ENCODE measurements around the gene MCF2L.

MCF2L gene

GRCh38 chr13:113001241-113002140, 32.5 kb downstream of the MCF2L start:
- no peak overlapping the region for H3K9ac ChIP-seq (ENCODE audit: low read depth, low read length)
- no peaks in the 10 kb centered on the region for H3K4me1 ChIP-seq (ENCODE audit: control insufficient read depth, insufficient read depth, low read length)
- no peaks in the 10 kb centered on the region for H3K36me3 ChIP-seq (ENCODE audit: control insufficient read depth, insufficient read depth, low read length)
- H3K9me3 ChIP-seq (ENCODE audit: control insufficient read depth, insufficient read depth, low read length) = no peaks in the 10 kb centered on the region
- H3K27ac ChIP-seq (ENCODE audit: low read depth, low read length) = no peak overlapping the region
- no peaks in the 10 kb centered on the region for H3K27me3 ChIP-seq (ENCODE audit: control insufficient read depth, insufficient read depth, low read length)
- no peak overlapping the region for H3K4me3 ChIP-seq (ENCODE audit: low read depth, low read length)

GRCh38 chr13:113002206-113002912, 33.3 kb downstream of the MCF2L start:
- Histone ChIP-seq H3K9me3 (ENCODE audit: control insufficient read depth, insufficient read depth, low read length) (no peaks in the 10 kb centered on the region), H3K36me3 (ENCODE audit: control insufficient read depth, insufficient read depth, low read length) (no peaks in the 10 kb centered on the region), H3K4me1 (ENCODE audit: control insufficient read depth, insufficient read depth, low read length) (no peaks in the 10 kb centered on the region), H3K27ac (ENCODE audit: low read depth, low read length) (no peak overlapping the region), H3K9ac (ENCODE audit: low read depth, low read length) (no peak overlapping the region), H3K4me3 (ENCODE audit: low read depth, low read length) (no peak overlapping the region), H3K27me3 (ENCODE audit: control insufficient read depth, insufficient read depth, low read length) (no peaks in the 10 kb centered on the region)

DNA sequence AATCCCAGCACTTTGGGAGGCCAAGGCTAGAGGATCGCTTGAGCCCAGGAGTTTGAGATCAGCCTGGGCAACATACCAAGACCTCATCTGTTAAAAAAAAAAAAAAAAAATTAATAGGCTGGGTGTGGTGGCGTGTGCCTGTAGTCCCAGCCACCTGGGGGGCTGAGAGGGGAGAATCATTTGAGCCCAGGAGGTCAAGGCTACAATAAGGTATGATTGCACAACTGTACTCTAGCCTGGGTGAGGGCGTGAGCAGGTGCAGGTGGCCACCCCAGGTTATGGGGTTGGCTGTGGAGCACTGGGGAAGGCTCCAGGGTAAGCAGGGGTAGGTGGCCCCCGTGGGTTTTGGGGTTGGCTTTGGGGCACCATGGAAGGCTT, 33.9 kb downstream of the MCF2L start:
- Histone ChIP-seq H3K9me3 (ENCODE audit: control insufficient read depth, insufficient read depth, low read length) (no peaks in the 10 kb centered on the region), H3K27me3 (ENCODE audit: control insufficient read depth, insufficient read depth, low read length) (no peaks in the 10 kb centered on the region), H3K36me3 (ENCODE audit: control insufficient read depth, insufficient read depth, low read length) (no peaks in the 10 kb centered on the region), H3K27ac (ENCODE audit: low read depth, low read length) (no peak overlapping the region), H3K4me3 (ENCODE audit: low read depth, low read length) (no peak overlapping the region), H3K4me1 (ENCODE audit: control insufficient read depth, insufficient read depth, low read length) (no peaks in the 10 kb centered on the region), H3K9ac (ENCODE audit: low read depth, low read length) (no peak overlapping the region)

DNA sequence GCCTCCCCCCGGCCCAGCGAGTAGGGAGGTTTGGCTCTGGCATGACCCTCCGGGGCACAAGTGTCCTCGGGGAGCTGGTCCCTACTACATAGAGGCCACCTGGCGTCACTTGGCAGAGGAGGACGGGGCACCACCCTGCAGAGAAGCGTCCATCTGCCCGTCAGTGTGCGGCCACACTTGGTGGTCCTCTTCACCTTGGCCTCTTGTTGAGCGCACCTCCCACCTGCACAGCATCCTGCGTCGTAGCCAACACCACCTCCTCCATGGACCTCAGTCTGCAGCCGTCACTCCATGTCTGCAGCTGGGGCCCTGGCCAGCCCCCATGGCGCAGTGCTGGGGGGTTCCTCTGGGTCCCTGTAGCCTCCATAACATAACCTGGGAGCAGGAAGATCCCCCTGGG, 35.1 kb downstream of the MCF2L start:
- Histone ChIP-seq H3K4me1 (ENCODE audit: control insufficient read depth, insufficient read depth, low read length) (no peaks in the 10 kb centered on the region), H3K27ac (ENCODE audit: low read depth, low read length) (no peak overlapping the region), H3K4me3 (ENCODE audit: low read depth, low read length) (no peak overlapping the region), H3K27me3 (ENCODE audit: control insufficient read depth, insufficient read depth, low read length) (no peaks in the 10 kb centered on the region), H3K9ac (ENCODE audit: low read depth, low read length) (no peak overlapping the region), H3K9me3 (ENCODE audit: control insufficient read depth, insufficient read depth, low read length) (no peaks in the 10 kb centered on the region), H3K36me3 (ENCODE audit: control insufficient read depth, insufficient read depth, low read length) (no peaks in the 10 kb centered on the region)

GRCh38 chr13:113005076-113005865, 36.3 kb downstream of the MCF2L start:
- H3K9me3 ChIP-seq (ENCODE audit: control insufficient read depth, insufficient read depth, low read length) = no peaks in the 10 kb centered on the region

DNA sequence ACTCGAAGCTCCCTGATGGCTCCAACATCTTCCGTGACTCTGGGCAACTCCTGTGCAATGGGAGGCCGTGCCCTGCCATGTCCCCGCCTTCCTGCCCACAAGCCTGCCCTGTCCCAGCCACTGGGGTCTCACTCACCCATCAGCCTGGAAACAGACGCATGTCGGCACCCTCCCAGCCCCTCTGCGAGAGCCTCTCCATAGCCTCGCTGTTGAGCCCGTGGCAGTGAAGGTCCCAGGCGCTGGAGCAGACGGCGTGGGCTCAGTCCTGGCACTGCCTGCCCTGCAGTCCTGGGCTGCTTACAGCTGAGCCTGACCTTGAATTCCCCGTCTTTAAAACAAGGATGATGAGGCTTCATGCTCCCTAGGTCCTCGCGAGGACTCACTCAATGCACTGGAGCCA, 37.0 kb downstream of the MCF2L start:
- Histone ChIP-seq H3K4me1 (ENCODE audit: control insufficient read depth, insufficient read depth, low read length) (no peaks in the 10 kb centered on the region), H3K36me3 (ENCODE audit: control insufficient read depth, insufficient read depth, low read length) (no peaks in the 10 kb centered on the region), H3K9me3 (ENCODE audit: control insufficient read depth, insufficient read depth, low read length) (no peaks in the 10 kb centered on the region), H3K4me3 (ENCODE audit: low read depth, low read length) (no peak overlapping the region), H3K27me3 (ENCODE audit: control insufficient read depth, insufficient read depth, low read length) (no peaks in the 10 kb centered on the region), H3K27ac (ENCODE audit: low read depth, low read length) (no peak overlapping the region), H3K9ac (ENCODE audit: low read depth, low read length) (no peak overlapping the region)

More at GRCh38 chr13:113005076-113005865, 36.3 kb downstream of the MCF2L start:
- no peak overlapping the region for H3K9ac ChIP-seq (ENCODE audit: low read depth, low read length)
- H3K27ac ChIP-seq (ENCODE audit: low read depth, low read length) = no peak overlapping the region
- H3K27me3 ChIP-seq (ENCODE audit: control insufficient read depth, insufficient read depth, low read length) = no peaks in the 10 kb centered on the region
- no peak overlapping the region for H3K4me3 ChIP-seq (ENCODE audit: low read depth, low read length)
- no peaks in the 10 kb centered on the region for H3K36me3 ChIP-seq (ENCODE audit: control insufficient read depth, insufficient read depth, low read length)
- no peaks in the 10 kb centered on the region for H3K4me1 ChIP-seq (ENCODE audit: control insufficient read depth, insufficient read depth, low read length)

GRCh38 chr13:113006660-113007059, 37.6 kb downstream of the MCF2L start:
- Histone ChIP-seq H3K4me1 (ENCODE audit: control insufficient read depth, insufficient read depth, low read length) (no peaks in the 10 kb centered on the region), H3K27ac (ENCODE audit: low read depth, low read length) (no peak overlapping the region), H3K9me3 (ENCODE audit: control insufficient read depth, insufficient read depth, low read length) (no peaks in the 10 kb centered on the region), H3K4me3 (ENCODE audit: low read depth, low read length) (no peak overlapping the region), H3K9ac (ENCODE audit: low read depth, low read length) (no peak overlapping the region), H3K27me3 (ENCODE audit: control insufficient read depth, insufficient read depth, low read length) (no peaks in the 10 kb centered on the region), H3K36me3 (ENCODE audit: control insufficient read depth, insufficient read depth, low read length) (no peaks in the 10 kb centered on the region)

DNA sequence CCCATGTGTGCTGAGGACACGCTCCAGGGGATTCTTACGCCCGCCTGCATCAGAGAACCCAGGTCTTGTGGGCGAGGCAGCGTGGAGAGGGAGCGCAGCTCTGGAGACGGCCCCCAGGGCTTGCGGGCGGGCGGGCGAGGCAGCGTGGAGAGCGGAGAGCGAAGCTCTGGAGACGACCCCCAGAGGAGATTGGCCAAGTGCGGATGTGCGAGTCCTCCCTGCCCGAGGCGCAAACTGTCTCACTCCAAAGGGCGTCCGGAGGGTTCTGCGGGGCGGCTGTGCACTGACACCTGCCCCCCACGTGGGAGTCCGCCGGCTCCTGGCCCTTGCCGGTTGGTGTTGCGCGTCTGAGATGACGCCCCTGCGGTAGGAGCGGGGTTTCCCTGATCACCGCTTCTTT, 39.8 kb downstream of the MCF2L start:
- Histone ChIP-seq H3K27ac (ENCODE audit: low read depth, low read length) (no peak overlapping the region), H3K9me3 (ENCODE audit: control insufficient read depth, insufficient read depth, low read length) (no peaks in the 10 kb centered on the region), H3K9ac (ENCODE audit: low read depth, low read length) (no peak overlapping the region), H3K4me3 (ENCODE audit: low read depth, low read length) (no peak overlapping the region), H3K36me3 (ENCODE audit: control insufficient read depth, insufficient read depth, low read length) (no peaks in the 10 kb centered on the region), H3K27me3 (ENCODE audit: control insufficient read depth, insufficient read depth, low read length) (no peaks in the 10 kb centered on the region), H3K4me1 (ENCODE audit: control insufficient read depth, insufficient read depth, low read length) (no peaks in the 10 kb centered on the region)

- Histone ChIP-seq H3K36me3 (ENCODE audit: control insufficient read depth, insufficient read depth, low read length) (no peaks in the 10 kb centered on the region), H3K9me3 (ENCODE audit: control insufficient read depth, insufficient read depth, low read length) (no peaks in the 10 kb centered on the region), H3K27ac (ENCODE audit: low read depth, low read length) (no peak overlapping the region), H3K9ac (ENCODE audit: low read depth, low read length) (no peak overlapping the region), H3K4me1 (ENCODE audit: control insufficient read depth, insufficient read depth, low read length) (no peaks in the 10 kb centered on the region), H3K27me3 (ENCODE audit: control insufficient read depth, insufficient read depth, low read length) (no peaks in the 10 kb centered on the region), H3K4me3 (ENCODE audit: low read depth, low read length) (no peak overlapping the region)
Measured at GRCh38 chr13:113009743-113010509, 40.9 kb downstream of the MCF2L start.

DNA sequence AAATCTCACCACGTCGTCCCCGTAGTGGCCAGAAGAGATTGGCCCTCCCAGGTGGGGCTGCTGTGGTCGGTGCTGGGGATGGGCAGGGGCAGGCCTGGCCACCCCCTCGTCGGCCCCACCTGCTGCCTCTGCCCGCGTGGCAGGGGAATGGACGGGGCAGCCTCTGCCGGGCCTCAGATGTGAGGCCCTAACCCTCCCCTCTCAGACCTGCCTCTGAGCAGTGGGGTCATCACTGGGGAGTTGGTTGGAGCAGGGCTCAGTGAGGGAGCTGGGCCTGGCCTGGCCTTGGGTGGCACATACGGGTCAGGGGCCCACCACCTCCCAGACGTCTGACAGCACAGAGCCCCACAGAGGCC, 41.5 kb downstream of the MCF2L start:
- H3K9ac ChIP-seq (ENCODE audit: low read depth, low read length) = no peak overlapping the region
- no peak overlapping the region for H3K4me3 ChIP-seq (ENCODE audit: low read depth, low read length)
- H3K27me3 ChIP-seq (ENCODE audit: control insufficient read depth, insufficient read depth, low read length) = no peaks in the 10 kb centered on the region
- no peak overlapping the region for H3K27ac ChIP-seq (ENCODE audit: low read depth, low read length)
- H3K4me1 ChIP-seq (ENCODE audit: control insufficient read depth, insufficient read depth, low read length) = no peaks in the 10 kb centered on the region
- H3K9me3 ChIP-seq (ENCODE audit: control insufficient read depth, insufficient read depth, low read length) = no peaks in the 10 kb centered on the region
- H3K36me3 ChIP-seq (ENCODE audit: control insufficient read depth, insufficient read depth, low read length) = no peaks in the 10 kb centered on the region
